ENCODE data around the gene P2RX6.

P2RX6 gene

DNA sequence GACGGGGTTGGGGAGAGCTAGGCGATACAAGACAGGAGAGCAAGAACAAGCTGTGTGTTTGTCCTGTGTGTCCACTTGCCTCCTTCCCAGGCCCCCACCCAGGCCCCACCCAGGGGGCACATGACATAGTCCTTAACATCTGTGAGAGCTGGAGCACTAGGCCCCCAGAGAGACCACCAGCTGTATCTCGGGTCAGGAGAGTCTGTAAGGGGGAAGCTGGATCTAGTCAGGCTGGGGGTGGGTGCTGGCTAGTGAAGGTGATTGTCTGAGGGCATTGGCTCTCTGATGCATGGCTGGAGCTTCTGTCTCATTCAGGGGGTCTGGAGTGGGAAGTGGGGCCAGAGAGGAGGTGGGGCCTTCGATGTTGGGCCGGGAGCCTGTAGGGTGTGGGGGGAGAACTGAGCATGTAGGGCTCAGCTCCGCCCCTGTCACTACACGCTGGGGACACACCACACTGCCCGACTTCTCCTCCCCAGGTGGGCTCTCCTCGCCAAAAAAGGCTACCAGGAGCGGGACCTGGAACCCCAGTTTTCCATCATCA is 571 bp downstream of the P2RX6 start:
- DNase-seq: no peak

DNA sequence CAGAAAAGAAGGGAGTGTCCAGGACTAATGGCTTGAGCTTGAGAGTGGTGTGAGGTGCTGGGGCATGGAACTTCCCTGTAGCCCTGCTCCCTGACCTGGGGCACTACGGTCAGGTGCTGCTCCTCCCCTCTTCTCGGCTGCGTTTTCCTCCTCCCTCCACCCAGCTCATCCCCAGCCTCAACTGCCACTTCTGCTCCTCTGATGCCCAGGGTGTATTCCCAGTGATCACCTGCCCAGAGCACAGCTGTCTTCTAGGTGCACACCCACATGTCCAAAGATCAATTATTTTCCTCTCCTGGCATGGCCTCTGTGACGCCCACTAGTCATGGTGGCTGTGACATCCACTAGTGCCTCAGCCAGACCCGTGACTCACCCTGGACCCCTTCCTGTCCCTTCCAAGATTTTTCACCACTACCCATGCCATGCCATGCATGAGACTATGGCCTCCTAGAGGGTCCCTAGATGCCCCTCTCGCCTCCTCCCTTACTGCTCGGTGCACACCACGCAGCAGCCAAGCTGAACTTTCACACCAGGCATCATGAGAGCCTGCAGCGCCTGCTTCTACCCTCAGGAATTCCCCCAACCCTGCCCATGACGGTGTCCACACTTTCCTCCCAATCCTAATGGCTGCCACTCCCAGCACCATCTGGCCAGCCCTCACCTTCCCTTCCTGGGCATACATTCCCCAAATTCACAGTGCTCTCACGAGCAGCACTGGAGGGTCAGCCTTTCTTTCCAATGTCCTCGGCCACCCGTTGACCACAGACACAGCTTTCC is 1.9 kb downstream of the P2RX6 start:
- no peak for DNase-seq

- no peak for DNase-seq
Observed at GRCh38 chr22:21018314-21018713, 3.3 kb downstream of the P2RX6 start.

- no peak for DNase-seq
Observed at GRCh38 chr22:21020802-21021429, 6.0 kb downstream of the P2RX6 start.

DNA sequence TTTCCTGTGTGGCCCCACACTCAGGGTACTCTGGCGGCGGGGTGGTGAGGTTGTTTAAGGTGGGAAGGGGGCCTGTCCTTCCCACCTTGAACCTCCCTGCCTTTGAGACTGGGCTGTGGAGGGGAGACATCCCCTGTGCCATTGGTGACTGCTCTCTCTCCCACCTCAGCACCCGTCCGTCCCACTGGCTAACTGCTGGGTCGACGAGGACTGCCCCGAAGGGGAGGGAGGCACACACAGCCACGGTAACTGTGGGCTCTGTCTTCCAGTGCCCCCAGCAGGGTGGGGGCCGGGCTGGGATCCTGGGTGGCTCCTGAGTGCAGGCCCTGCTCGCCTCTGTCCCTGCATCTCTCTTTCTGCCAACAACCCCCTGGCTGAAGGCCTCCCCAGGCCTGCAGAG is 7.5 kb downstream of the P2RX6 start:
- no peak for DNase-seq

DNA sequence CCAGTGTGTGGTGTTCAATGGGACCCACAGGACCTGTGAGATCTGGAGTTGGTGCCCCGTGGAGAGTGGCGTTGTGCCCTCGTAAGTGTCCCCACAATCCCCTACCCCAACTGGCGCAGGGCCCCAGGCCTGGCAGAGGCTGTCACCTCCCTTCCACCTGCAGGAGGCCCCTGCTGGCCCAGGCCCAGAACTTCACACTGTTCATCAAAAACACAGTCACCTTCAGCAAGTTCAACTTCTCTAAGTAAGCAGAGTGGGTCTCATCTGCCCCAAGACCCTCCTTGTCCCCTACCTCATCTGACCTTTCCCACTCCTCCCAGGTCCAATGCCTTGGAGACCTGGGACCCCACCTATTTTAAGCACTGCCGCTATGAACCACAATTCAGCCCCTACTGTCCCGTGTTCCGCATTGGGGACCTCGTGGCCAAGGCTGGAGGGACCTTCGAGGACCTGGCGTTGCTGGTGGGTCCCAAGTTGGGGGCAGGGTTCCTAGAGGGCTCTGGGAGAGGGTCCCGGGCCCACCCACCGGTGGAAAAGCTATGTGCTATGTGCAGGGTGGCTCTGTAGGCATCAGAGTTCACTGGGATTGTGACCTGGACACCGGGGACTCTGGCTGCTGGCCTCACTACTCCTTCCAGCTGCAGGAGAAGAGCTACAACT is 8.1 kb downstream of the P2RX6 start:
- DNase-seq: no peak

- DNase-seq: no peak
Observed at GRCh38 chr22:21025266-21025665, 10.3 kb downstream of the P2RX6 start.

DNA sequence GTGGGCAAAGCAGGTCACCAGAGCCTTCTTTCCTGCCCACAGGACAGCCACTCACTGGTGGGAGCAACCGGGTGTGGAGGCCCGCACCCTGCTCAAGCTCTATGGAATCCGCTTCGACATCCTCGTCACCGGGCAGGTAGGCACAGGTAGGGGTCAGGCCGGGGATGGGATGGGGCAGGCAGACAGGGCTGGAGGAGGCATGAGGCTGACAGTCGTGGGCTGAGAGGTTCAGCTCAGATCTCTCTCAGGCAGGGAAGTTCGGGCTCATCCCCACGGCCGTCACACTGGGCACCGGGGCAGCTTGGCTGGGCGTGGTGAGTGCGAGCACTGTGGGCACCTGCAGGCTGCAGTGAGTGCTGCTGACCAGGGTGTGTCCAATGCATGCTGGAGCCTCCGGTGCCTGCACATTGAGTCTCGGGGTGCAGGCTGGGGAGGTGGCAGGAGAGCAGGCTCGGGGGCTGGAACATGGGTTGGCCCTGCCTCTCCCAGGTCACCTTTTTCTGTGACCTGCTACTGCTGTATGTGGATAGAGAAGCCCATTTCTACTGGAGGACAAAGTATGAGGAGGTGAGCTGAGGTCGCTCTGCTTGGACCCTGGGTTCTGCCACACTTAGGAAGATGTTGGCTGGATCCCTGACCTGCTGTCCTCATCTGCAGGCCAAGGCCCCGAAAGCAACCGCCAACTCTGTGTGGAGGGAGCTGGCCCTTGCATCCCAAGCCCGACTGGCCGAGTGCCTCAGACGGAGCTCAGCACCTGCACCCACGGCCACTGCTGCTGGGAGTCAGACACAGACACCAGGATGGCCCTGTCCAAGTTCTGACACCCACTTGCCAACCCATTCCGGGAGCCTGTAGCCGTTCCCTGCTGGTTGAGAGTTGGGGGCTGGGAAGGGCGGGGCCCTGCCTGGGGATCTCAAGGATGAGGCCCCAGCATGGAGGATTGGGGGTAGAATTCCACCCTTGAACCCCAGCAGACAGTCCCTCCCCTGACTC is 11.1 kb downstream of the P2RX6 start:
- DNase-seq: no peak

GRCh38 chr22:21026783-21027692 is 12.1 kb downstream of the P2RX6 start:
- DNase-seq: no peak

GRCh38 chr22:21028277-21029251 is 13.6 kb downstream of the P2RX6 start:
- no peak for DNase-seq

DNA sequence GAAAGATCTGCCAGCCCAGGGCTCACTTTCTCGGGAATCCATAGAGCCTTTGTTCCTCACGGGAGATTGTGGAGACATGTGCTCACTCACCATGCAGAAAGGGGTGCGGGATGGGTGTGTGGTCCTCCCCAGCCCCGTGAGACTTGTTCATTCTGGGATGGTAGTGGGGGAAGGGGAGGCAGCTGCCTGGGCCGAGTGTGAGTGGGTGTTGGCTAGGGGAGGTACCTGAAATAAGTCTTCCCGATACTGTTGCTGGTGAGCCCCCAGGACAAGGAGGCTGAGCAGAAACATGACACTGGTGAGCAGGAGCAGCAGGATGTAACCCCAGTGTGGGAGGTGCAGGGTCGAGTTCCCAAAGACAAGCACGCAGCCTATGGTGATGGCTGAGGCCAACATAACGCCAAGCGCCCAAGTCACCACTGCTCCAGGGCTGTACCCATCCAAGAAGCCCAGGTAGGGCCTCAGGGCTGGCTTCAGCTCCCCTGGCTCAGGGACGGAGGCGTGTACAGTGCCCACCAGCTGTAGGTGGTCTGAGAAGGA is 14.6 kb downstream of the P2RX6 start:
- DNase-seq: no peak

- DNase-seq: no peak
Observed at GRCh38 chr22:21030032-21030431, 15.1 kb downstream of the P2RX6 start.

- DNase-seq: no peak
Observed at GRCh38 chr22:21030621-21031544, 15.9 kb downstream of the P2RX6 start.

DNA sequence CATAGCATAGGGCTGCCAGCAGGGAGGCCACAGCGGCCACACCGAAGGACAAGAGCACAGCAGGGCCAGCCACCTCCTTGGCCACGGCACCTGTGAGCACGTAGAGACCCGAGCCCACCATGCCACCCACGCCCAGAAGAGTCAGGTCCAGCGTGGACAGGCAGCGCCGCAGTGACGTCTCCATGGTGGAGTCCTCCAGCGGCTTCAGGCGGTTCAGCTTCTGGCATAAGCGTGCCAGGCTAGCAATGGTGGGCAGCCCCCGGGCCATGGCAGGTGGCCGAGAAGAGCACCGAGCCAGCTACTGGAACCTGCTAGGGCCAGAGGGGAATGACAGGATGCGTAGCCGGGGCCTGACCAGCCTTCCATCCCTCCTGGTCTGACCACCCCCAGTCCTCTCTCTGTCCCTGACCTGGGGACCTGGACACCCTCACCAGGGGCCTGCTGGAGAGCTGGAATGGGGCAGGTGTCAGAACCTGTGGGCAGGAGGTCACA is 16.6 kb downstream of the P2RX6 start:
- DNase-seq: no peak

DNA sequence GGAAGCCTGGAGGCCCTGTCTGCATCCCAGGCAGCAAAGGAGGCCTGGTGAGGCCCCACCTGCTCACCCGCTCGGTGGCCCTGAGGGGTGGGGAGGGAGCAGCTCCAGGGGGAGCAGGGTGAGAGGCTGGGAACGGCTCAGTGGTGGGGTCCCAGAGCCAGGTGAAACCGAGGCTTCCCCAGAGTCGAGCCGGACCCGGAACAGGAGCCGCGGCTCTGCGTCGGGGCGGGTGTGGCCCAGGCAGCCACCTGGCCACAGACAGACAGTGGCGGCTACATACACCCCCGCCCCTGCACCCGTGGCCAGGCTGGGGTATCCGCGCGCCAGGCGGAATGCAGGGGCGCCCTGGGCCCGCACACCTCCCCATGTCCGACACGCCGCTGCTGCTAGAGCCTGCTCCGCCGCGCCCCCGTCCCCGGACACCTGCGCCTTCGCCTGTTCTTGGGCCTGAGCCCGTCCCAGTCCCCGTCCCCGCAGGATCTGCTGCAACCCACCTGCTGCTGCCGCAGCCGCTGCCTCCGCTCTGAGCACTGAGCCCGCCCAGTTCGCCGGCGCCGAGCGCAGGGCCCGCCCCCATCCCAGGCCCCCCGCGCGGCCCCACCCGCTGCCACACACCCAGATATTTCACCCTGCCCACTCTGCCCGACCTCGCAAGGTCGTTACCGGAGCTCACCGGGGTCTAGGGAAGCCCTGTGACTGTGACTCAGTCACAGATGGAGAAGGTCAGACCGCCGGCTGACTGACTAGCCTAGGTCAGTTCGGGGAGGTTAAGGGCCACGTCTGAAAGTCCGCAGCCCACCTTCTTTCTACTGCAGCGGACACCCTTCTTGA is 17.3 kb downstream of the P2RX6 start, which contains the start of gene SLC7A4:
Gene SLC7A4 (minus strand): TSS at position 525 of the 831 bp plus-strand sequence. CDS start 749 bp downstream, outside the sequence.
- DNase-seq: no peak

- no peak for DNase-seq
Observed at GRCh38 chr22:21032868-21033688, 18.1 kb downstream of the P2RX6 start.

- DNase-seq: no peak
Observed at GRCh38 chr22:21033895-21034294, 18.9 kb downstream of the P2RX6 start.

Data from activated CD4-positive, alpha-beta T cell treated with anti-CD3 and anti-CD28 coated beads, Interleukin-2, amount 50 U/mL, for 1 hour (primary cell).